Esophagus muscularis mucosa (tissue), 4 donors: ENCODE results near the gene ZSWIM6. TPM values are rescaled to one million over a fixed set of nuclear protein-coding genes. Genes with fewer than 3 reads are reported as not detected.

Experiments used
- DNase-seq: peaks from one replicate; pipeline ENCODE4 v3.0.0-alpha.2; 2017; ENCODE audit errors: extremely low spot score
- H3K27ac ChIP-seq, 4 donors: fragments of 200-600 bp; sonication (generic); replicated peaks in 1 of 4; 1 replicate in 3 of 4; 2 replicates in 1 of 4; pipeline ENCODE4 v1.5.1; 2016 to 2019; ENCODE audit warnings: mild to moderate bottlenecking in 1 of 4
- H3K27me3 ChIP-seq, 4 donors: fragments of 200-600 bp; sonication (generic); one replicate each; pipeline versions ENCODE4 v1.5.1 to v1.6.0; 2016 to 2019
- H3K36me3 ChIP-seq, 4 donors: fragments of 200-600 bp; sonication (generic); one replicate each; pipeline ENCODE4 v1.5.1; 2016 to 2019
- H3K4me1 ChIP-seq, 4 donors: fragments of 200-600 bp; sonication (generic); one replicate each; pipeline ENCODE4 v1.5.1; 2016 to 2019
- H3K4me3 ChIP-seq, 4 donors: fragments of 200-600 bp; sonication (generic); 1 replicate in 2 of 4; 2 replicates in 2 of 4; pipeline ENCODE4 v1.5.1; 2016 to 2019; ENCODE audit warnings: mild to moderate bottlenecking in 4 of 4, moderate library complexity in 1 of 4
- H3K9me3 ChIP-seq, 4 donors: fragments of 200-600 bp; sonication (generic); 1 replicate in 3 of 4; 2 replicates in 1 of 4; pipeline ENCODE4 v1.5.1; 2016 to 2019
- CTCF ChIP-seq, 3 experiments: fragments of 200-600 bp in 2 of 3; fragments of 450-650 bp in 1 of 3; sonication (generic) in 2 of 3; IDR thresholded peaks; one replicate each; pipeline ENCODE4 v1.5.1; 2017 to 2019; ENCODE audit warnings: antibody characterized with exemption in 3 of 3, mild to moderate bottlenecking in 2 of 3, moderate library complexity in 1 of 3
- EP300 ChIP-seq: sonication (generic); formaldehyde crosslinking; IDR thresholded peaks from one replicate; pipeline ENCODE4 v1.6.1; 2017; ENCODE audit warnings: antibody characterized with exemption
- POLR2A ChIP-seq: fragments of 450-650 bp; IDR thresholded peaks from one replicate; pipeline ENCODE4 v1.6.1; 2017; ENCODE audit warnings: antibody characterized with exemption, moderate library complexity, mild to moderate bottlenecking, low read depth
- POLR2AphosphoS5 ChIP-seq, 2 donors: sonication (generic); formaldehyde crosslinking; IDR thresholded peaks; one replicate each; pipeline ENCODE4 v1.6.1; 2017; ENCODE audit warnings: antibody characterized with exemption in 2 of 2
- WGBS: methylation state at CpG from one replicate; pipeline ENCODE4 v1.1.5; 2018; 5-methylcytosine and 5-hydroxymethylcytosine counted together
- intact Hi-C: fragments of 100-400 bp; cut with DNase I; formaldehyde crosslinking; loops from one replicate; pipeline ENCODE4 v1.15.1; 2023
- total RNA-seq, 4 donors: library from RNA; depleted of rRNA; stranded (reverse); fragments of >200 nt; gene quantifications; one replicate each; pipeline versions ENCODE4 v1.1.0 to v1.2.1, GENCODE V29; 2016

The ZSWIM6 gene
- total RNA-seq, 4 donors from 2014 or later: 10.2 to 16.4 (median 12.5) TPM

GRCh38 chr5:61569353-61569752, 237.3 kb downstream of the ZSWIM6 start:
- WGBS: 89% methylated on average over 5 of the region's 8 CpGs
- Histone ChIP-seq H3K36me3 (no peaks in the 10 kb centered on the region), H3K27ac (no peak overlapping the region), H3K4me1 (no peaks in the 10 kb centered on the region), H3K27me3 (no peaks in the 10 kb centered on the region), H3K4me3 (no peak overlapping the region), H3K9me3 (no peaks in the 10 kb centered on the region)
- no peak for DNase-seq
- no peak for TF ChIP-seq POLR2A
- TF ChIP-seq CTCF (IDR thresholded peaks at IDR 0.05): no peak
- TF ChIP-seq POLR2AphosphoS5 (IDR thresholded peaks at IDR 0.05): no peak
- intact Hi-C loops: no loop called here

- Histone ChIP-seq H3K4me1 (no peaks in the 10 kb centered on the region), H3K27ac (no peak overlapping the region), H3K27me3 (no peaks in the 10 kb centered on the region), H3K4me3 (no peak overlapping the region), H3K9me3 (no peaks in the 10 kb centered on the region), H3K36me3 (no peaks in the 10 kb centered on the region)
- no peak for DNase-seq
- 94% methylated on average over 5 of the region's 5 CpGs for WGBS
- intact Hi-C loops: no loop called here
- TF ChIP-seq EP300 (no peak), POLR2AphosphoS5 (IDR thresholded peaks at IDR 0.05) (no peak), CTCF (IDR thresholded peaks at IDR 0.05) (no peak), POLR2A (no peak)
Measured at GRCh38 chr5:61570767-61571166, 238.7 kb downstream of the ZSWIM6 start.

- intact Hi-C loops: no loop called here
- 86% methylated on average over 5 of the region's 5 CpGs for WGBS
- H3K9me3 ChIP-seq: no peaks in the 10 kb centered on the region
Measured at GRCh38 chr5:61572959-61573358, 240.9 kb downstream of the ZSWIM6 start.

GRCh38 chr5:61575103-61575502, 243.0 kb downstream of the ZSWIM6 start:
- no peak for DNase-seq
- no peaks in the 10 kb centered on the region for H3K27me3 ChIP-seq
- intact Hi-C loops: no loop called here
- no peak overlapping the region for H3K27ac ChIP-seq
- no peaks in the 10 kb centered on the region for H3K36me3 ChIP-seq
- H3K4me1 ChIP-seq: no peaks in the 10 kb centered on the region
- 77% methylated on average over 4 of the region's 4 CpGs for WGBS
- H3K9me3 ChIP-seq: no peaks in the 10 kb centered on the region
- H3K4me3 ChIP-seq: no peak overlapping the region
- TF ChIP-seq POLR2A (no peak), POLR2AphosphoS5 (IDR thresholded peaks at IDR 0.05) (no peak), EP300 (no peak), CTCF (IDR thresholded peaks at IDR 0.05) (no peak)

More at GRCh38 chr5:61572959-61573358, 240.9 kb downstream of the ZSWIM6 start:
- no peak overlapping the region for H3K4me3 ChIP-seq
- no peaks in the 10 kb centered on the region for H3K4me1 ChIP-seq
- no peaks in the 10 kb centered on the region for H3K27me3 ChIP-seq
- no peaks in the 10 kb centered on the region for H3K36me3 ChIP-seq
- no peak for DNase-seq
- H3K27ac ChIP-seq: no peak overlapping the region
- TF ChIP-seq EP300 (no peak), CTCF (IDR thresholded peaks at IDR 0.05) (no peak), POLR2AphosphoS5 (IDR thresholded peaks at IDR 0.05) (no peak), POLR2A (no peak)

GRCh38 chr5:61575581-61575980, 243.5 kb downstream of the ZSWIM6 start:
- no peaks in the 10 kb centered on the region for H3K9me3 ChIP-seq
- no peaks in the 10 kb centered on the region for H3K36me3 ChIP-seq
- no peak overlapping the region for H3K27ac ChIP-seq
- H3K4me1 ChIP-seq: no peaks in the 10 kb centered on the region
- WGBS: 94% methylated on average over 6 of the region's 6 CpGs
- no peak for DNase-seq
- H3K27me3 ChIP-seq: no peaks in the 10 kb centered on the region
- TF ChIP-seq EP300 (no peak), CTCF (IDR thresholded peaks at IDR 0.05) (no peak), POLR2A (no peak), POLR2AphosphoS5 (IDR thresholded peaks at IDR 0.05) (no peak)
- intact Hi-C loops: no loop called here
- no peak overlapping the region for H3K4me3 ChIP-seq
